NCI-H748 treated with DMSO at 0.1 percent for 48 hours (cell line): ENCODE measurements around the gene LSM2.
"Not testable (repeated sequence)": the region's sequence is repeated elsewhere in the genome, so short reads cannot be mapped to it uniquely, and the experiment has no call there.

ENCODE experiments used
- DNase-seq: peaks from one replicate; lab custom pipeline; 2025; lab: John Stamatoyannopoulos, UW

Gene LSM2

DNA sequence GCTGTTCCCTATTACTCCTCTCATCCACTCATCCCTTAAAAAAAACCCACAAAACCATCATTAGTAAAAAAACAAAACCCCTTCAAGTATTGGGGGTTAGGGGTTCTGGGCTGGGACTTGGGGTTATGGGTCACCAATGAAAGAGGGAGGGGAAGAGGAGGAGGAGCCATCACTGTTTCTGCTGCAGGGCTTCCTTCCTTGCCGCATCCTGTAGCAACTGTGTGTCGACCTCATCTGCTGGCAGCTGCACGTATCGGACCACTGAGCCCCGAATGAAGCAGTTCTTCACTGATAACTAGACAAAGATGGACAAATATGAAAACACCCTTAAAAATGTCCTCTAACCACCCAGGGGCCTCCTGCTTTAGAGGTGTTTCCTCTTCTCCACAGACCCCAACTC is 9.2 kb downstream of the LSM2 start:
- no peak for DNase-seq

DNA sequence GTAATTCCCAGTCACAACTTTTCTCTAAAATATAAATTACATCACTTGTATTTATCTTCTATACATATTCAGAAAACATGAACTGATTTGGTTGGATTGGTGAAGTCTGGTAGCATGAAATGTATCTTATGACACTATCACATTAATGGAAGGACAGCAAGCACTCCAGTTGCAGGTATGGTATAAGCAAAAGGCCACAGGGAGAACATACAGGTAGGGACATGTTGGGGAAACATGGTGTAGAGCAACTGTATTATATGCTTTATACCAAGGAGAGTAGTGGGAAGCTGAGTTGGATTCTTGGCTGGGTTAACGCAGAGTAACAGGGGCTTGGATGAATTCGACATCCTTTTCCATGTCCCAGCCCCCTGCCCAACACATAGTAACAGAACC is 9.8 kb downstream of the LSM2 start:
- DNase-seq, result no peak

DNA sequence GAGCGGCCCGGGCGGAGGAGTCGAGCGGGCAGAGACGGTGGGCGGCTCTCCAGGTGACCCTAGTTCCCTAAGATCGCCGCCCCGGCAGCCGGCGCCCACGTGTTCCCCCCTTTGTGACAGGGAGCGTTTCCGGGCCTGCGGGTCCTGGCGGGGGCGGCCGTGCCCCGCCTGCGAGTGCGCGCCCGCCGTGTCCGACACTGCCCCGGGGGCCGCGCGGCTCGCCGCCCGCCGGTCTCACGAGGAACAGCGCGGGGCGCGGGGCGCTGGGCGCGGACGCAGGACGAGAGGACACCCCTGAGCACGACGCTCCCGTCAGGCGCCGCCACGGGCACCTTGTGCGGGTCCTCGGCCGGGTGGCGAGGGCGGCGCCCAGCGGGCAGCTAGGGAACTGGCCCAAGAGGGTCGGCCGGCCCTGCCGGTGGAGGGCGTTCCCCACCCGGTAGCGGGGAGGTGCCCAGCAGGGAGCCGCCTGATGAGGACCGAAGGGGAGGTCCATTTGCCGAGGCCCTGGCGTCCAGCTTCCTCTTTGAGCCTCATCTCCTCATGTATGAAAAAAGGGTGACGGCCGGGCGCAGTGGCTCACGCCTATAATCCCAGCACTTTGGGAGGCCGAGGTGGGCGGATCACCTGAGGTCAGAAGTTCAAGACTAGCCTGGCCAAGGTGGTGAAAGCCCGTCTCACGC is 11.0 kb downstream of the LSM2 start, which contains the start of gene VARS1:
Gene VARS1 (minus strand): TSS at position 137 of the 683 bp plus-strand sequence. CDS start 535 bp downstream, outside the sequence.
- DNase-seq, result peak; percentile 85

DNA sequence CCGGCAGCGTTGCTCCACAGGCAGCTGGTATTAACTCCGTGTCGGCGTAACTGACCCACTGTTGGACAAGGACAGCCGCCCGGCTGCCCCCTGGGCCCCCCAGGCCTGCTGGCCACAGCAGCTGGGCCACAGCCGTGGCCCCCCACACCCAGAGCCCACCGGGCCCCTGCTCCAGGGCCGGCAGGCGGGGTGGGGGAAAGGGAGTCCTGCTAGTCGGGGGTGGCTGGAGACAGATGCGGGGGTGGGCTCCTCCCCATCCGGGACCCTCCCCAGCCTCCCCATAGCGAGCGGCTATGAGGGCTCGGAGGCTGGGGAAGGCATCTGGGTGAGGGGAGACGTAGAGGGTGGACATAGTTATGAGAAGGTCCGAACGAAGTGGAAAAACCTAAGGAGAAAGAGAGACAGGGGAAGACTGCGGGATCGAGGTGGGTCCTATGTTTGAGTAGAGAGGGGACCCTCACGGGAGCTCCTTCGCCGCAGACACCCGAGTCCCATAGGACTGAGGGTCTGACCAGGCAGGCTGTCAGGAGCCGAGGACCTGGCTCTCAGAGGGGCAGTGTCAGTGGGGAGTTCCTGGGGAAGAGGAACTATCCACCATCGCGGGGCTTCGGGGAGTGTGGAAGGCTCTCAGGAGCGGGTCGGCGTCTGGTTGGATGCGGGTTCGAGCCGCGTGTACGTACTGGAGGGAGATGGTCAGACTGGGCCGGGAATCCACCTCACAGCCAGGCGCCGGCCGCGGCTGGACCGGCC is 11.7 kb downstream of the LSM2 start:
- no peak for DNase-seq

DNA sequence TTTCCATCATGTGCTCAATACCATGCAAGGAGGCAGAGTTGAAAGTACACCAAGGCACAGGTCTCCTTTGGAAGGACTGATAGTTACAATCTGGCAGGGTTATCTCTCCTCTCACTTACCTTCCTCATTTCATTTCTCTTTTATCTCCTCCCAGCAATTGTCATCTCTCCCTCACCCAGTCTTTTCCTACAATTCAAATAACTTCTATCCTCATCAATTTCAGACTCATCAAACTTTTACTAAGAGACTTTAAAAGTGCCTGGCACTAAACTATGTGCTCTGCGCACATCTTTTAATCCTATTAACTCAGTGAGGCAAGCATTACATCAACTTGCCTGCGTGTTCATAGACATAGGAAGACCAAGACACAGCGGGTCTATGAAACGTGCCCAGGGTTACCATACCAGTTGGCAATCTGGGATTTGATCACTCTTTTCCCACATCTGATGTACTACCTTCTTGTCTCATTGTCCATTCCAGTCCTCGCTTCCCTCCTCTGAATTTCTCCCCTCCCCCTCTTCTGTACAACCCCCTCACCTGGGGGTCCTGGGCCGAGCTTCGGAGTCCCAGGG is 12.4 kb downstream of the LSM2 start:
- no peak for DNase-seq

DNA sequence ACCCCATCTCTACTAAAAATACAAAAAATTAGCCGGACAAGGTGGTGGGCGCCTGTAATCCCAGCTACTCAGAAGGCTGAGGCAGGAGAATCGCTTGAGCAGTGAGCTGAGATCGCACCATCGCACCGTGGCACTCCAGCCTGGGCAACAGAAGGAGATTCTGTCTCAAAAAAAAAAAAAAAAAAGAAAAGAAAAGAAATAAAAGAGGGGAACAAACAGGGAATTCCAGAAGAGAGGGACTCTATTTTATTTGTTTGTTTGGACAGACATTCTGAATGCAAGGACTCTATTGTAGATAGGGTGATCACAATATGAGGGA is 12.9 kb downstream of the LSM2 start:
- not testable (repeated sequence) for DNase-seq

DNA sequence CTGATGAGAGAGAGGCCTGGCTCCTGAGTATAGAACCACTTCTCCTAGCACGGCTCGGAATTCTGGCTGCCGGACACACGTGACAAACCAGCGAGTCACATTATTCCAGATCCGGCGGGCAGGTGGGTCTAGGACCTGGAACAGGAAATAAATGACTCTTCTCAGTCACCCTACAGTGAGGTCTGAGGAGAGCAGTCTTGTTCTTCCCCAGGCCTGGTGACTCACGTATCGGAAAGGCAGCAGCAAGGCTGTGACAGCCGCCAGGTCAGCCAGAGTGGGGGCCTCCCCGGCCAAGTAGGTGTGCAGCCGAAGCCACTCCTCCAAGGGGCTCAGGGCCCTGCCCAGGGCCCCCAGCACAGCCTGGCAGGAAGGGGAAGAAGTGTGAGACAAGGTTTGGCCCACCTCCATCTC is 14.0 kb downstream of the LSM2 start:
- DNase-seq, result no peak

DNA sequence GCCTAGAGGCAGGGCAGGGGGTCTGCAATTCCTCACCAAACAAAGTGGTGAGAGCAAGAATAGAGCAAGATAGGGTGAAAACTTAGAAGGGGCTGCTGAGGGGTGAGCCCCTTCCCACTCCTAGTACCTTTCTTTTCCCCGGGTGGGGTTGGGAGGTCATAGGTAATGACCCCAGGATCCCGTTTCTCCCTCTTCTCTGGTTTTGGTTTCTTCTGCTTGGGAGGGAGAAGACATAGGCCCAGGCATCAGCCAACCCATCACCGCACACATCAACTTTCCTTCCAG is 14.7 kb downstream of the LSM2 start:
- no peak for DNase-seq

DNA sequence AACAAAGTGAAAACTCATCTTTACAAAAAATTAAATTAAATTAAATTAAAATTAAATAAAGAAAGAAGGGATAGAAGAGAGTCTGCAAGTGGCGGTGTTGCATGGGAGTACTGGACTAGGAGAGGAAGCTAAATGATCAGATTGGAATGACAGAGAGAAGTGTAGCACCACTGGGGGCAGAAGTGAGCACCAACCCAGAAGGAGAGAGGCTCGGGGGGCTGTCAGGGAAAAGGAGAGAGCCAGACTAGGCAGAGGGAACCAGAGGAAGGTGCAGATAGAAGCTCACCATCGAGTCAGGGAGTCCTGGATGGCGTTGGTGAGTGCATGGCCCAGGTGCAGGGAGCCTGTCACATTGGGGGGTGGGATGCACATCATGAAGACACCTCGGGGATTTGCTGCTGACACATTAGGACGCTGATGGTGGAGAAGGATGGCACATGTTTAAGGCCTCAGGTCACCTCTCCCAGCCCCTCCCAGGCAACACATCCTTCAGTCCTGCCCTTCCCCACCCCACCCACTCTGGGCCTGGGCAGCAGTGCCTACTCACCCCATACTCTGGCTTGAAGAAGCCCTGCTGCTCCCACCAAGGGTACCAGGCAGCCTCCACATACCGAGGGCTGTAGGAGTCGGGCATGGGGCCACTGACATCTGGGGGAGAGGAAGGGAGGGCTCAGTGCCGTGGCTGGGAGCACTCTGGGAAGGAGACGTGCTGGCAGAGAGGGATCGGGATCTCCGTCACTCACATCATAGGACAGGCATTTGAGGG is 15.3 kb downstream of the LSM2 start:
- DNase-seq, result peak; percentile 12

DNA sequence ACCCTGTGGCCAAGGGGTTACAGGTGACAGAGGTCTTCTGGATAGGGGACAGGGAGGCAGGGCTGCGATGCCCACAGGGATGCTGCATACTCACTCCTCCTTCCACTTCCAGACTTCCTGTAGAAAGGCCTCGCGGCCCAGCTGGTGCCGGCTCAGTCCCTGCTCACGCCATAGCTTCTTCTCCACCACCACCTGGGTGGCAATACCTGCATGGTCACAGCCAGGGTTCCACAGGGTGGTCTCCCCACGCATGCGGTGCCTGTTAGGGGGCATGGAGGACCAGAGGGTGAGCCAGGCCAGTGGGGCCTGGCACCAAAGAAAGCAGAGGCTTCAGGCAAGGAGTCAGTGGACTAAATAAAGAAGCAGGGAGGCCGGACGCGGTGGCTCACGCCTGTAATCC is 21.3 kb downstream of the LSM2 start:
- DNase-seq, result no peak

DNA sequence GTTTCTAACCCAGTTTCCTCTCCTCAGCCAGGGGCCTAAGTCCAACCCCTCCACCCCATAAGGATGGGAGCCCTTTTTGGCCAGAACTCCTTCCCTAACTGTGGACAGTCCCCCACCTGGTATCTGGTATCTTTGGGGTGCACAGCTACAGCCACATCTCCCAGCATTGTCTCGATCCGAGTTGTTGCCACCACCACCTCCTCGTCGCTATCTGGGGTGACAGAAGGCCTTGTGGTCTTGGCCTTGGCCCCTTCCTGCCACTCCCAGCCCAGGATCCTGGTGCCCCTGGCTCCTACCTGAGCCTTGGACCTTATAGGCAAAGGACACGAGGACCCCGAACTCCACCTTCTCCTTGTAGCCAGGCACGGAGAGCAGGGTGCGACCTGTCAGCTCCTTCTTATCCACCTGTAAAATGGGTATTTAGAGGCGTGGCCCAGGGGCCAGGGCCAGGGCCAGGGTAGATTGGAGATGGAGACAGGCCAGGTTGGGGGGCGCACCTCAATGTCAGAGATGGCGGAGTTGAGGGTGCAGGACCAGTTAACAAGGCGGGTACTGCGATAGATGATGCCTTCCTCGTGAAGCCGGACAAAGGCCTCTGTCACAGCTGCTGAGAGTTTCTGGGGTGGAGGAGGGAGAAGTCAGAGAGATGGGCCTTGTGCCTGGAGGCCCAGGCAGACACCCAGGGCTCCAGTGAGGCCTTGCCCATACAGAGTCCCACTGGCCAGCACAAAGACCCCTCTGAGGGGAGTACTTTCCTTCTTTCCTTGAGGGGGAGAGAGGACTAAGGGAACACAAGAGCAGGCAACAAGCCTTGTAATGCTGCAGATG is 22.5 kb downstream of the LSM2 start:
- no peak for DNase-seq

DNA sequence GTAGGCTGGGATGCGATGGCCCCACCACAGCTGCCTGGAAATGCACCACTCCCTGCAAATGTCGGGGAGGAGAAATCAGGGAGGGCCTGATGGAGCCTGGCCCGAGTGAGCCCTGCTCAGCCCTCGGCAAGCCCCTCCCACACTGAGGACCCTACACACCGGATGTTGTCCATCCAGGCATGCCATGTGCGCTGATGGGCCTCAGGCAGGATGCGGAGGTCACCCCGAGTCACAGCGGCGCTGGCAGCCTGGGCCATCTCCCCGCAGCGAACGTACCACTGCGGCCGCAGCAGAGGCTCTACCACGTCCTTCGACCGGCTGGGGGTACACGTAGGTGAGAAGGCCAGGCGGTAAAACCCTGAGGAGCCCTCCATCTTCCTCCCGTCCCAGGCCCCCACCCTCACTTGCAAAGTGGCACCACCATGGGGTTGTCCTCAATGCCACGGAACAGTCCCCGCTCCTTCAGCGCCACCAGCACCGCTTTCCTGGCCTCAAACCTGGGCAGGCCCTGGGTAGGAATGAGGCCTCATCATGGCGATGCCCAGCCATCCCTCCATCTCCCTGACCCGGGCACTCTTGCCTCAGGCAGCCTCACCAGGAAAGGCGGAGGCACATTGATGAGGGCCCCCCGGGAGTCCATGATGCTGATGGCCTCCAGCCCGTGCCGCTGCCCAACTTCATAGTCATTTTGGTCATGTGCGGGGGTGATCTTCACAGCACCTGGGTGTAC is 24.5 kb downstream of the LSM2 start:
- DNase-seq, result no peak

DNA sequence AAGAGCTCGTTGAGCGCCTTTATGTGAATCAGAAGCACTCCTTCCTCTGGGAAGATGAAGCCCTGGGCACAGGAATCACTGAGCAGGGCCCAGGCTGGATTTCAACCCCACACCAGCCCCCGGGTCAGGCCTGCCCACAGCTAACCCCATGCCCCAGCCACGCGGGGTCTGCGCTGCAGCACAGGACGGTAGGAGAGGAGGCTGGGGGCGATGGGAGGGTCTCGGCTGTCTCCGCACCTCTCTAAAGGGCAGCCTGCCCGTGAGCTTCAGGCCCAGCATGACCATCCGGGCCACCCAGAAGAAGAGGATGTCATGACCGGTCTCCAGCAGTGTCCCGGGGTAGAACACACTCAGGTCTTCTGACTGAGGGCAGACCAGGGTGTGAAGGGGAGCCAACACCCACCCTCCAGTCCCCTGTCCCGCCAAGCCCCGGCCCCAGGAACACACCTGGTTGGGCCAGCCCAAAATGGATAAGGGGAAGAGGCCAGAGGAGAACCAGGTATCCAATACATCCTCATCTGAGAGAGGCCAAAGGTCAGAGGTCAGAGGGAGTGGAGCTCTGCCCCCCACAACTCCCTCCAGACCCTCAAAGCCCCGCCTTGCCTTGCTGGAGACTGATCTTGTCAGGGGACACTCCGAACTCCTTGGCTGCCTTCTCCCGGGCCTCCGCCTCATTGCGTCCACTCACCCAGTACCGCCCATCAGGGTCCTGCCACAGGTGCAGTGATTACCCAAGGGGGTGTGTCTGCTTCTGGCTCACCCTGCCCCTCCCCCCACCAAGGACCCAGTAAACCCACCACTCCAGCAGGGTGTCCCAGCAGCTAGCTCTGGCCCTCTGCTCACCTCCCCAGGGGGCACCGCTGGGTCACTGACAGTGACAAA is 25.3 kb downstream of the LSM2 start:
- no peak for DNase-seq

DNA sequence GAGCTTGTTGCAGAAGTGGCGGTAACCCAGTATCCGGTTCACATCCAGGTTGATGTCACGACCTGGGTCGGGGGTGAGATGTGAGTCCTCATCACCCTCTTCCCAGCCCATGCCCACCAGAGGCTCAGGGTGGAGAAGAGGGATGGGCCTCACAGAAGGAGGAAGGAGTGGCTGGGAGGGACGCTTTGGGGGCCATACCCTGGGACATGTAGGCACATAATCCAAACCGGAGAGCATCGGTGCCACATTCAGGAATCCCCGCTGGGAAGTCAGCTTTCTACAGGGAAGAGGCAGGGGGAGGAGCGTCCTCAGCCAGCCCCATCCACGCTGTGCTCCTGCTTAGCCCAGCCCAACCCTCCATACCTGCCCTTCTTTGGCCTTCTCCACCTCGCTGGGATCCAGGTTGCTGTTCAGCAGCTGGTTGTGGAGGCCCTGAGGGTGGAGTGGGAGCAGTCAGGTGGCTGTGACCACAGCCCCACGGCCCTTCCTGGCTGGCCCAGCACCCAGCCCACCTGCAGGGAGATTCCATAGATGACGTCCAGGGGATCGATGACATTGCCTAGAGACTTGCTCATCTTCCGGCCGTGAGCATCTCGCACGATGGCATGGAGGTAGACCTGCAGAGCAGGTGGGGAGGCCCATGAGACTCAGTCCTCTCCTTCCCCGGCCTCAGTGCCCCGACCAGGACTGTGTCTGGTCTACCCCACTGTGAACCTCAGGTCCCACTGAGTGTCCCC is 26.1 kb downstream of the LSM2 start:
- no peak for DNase-seq

DNA sequence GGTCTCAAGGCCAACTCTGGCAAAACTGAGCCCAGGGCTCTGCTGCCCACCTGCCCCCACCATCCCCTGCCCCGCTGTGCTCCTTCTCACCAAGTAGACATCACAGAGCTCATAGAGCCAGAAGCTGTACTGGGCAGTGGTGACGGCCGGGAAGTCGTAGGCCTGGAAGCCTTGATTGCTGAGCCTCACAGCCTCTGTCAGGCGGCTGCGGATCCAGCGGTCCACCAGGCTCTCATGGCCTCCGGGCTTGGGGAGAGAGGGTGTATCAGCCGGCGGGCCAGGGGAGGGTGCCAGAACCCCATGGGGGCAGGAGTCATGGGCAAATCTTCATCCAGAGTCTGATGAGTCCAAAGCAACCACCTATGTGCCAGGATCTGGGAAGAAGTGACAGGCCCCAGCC is 26.9 kb downstream of the LSM2 start:
- no peak for DNase-seq

DNA sequence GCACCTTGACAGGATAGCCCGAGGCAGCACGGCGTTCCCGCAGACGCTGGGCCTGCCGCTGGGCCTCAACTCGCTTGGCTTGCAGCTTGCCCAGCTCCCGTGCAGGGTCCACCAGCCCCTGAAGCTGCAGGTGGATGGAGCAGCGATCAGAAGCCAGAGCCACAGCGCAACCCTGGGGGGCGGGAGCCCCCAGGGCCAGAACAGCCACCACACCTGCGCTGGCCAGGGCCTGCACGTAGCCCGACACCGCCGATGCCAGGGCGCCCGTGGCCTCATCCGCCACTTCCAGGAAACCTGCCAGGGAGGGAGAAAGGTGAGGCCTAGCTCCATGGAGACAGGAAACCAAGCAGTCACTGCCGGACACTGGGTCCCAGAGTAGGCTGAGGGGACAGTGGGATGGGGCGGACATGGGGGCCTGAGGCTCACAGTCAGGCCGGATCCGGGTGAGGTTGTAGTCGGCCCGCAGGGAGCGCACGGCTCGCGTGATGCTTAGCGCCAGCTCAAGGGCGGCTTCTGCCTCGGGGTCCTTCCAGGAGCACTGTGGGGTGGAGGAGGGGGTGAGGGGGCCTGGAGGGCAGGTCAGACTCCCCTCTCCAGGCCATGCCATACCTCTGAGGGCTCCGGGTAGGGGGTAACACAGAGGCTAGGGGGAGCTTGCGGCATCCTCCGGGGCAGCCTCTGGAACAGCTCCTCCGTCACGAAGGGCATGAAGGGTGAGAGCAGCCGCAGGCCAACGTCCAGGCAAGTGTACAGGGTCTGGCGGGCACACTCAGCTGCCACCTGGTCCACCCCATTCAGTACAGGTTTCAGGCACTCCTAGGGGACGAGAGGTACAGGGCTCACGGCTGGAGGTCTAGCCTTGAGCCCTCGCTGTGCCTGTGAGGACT is 27.5 kb downstream of the LSM2 start:
- no peak for DNase-seq

DNA sequence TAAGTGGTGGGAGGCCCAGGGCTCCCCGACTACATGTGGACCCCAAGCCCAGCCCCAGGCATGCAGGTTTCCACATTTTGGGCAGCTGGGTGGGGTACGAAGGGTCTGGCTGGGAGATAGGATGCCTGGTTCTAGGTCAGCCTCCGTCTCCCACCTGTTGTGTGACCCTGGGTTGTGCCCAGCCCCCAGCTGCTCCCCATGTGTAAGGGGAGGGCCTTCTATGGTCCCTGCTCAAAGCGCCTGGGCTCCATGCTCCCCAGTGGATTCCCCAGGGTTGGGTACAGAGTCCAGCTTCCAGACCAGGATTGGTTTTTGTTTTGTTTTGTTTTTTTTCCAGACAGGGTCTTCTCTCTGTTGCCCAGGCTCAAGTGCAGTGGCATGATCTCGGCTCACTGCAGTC is 28.6 kb downstream of the LSM2 start:
- no peak for DNase-seq

DNA sequence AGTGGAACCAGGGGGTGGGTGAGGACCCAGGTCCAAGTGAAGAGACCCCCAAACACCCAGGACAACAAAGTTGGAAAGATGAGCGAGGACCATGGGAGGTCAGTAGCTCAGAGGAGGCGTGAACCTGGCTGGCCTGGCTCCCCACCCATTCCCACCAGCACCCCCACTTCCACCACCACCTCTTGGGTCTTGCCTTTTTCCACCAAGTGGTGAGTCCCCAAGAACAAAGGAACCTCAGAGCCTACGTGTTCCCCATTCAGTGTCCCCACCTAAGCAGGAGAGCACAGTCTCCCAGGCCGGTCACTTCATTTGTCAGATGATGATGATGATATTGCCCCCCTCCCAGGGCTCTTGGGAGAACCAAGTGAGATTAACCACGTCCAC is 29.1 kb downstream of the LSM2 start:
- DNase-seq, result no peak
